ENCODE data around the gene MB21D2.

GRCh38 chr3:192959773-192960172 lies 42.1 kb upstream of the MB21D2 start:
- TF ChIP-seq SIN3A (IDR thresholded peaks at IDR 0.05; ENCODE audit: borderline replicate concordance, insufficient read depth, low read length) (no peak), POLR2AphosphoS5 (IDR thresholded peaks at IDR 0.05; ENCODE audit: low read depth, low read length) (no peak)
